Thyroid gland (tissue), 4 donors: ENCODE results near the gene TTC22.

Experiments used
- CTCF ChIP-seq, 6 experiments: fragments of 200-600 bp in 3 of 6; fragments of 450-650 bp in 3 of 6; sonication (generic) in 3 of 6; IDR thresholded peaks; one replicate each; pipeline ENCODE4 v1.5.1; 2016 to 2019; ENCODE audit warnings: antibody characterized with exemption in 6 of 6, mild to moderate bottlenecking in 2 of 6, inconsistent platforms in 1 of 6, moderate library complexity in 1 of 6
- POLR2A ChIP-seq, 2 donors: fragments of 450-650 bp; IDR thresholded peaks; one replicate each; pipeline ENCODE4 v1.6.1; 2017; ENCODE audit warnings: antibody characterized with exemption in 2 of 2, mild to moderate bottlenecking in 2 of 2, moderate library complexity in 1 of 2

GRCh38 chr1:54843449-54843848 is 42.3 kb upstream of the TTC22 start:
- no peak for TF ChIP-seq CTCF (IDR thresholded peaks at IDR 0.05)
- no peak for TF ChIP-seq POLR2A (IDR thresholded peaks at IDR 0.05)
